Muscle layer of colon (tissue), 2 donors: ENCODE measurements around the gene TCTN3.
"Not testable (repeated sequence)": the region's sequence is repeated elsewhere in the genome, so short reads cannot be mapped to it uniquely, and the experiment has no call there.

Experiments used
- H3K27ac ChIP-seq: one replicate; pipeline ENCODE4 v1.7.0; 2013; ENCODE audit warnings: low read depth, mild to moderate bottlenecking, low read length, moderate library complexity
- H3K27me3 ChIP-seq, 2 donors: one replicate each; pipeline ENCODE4 v1.7.0; 2013; ENCODE audit warnings: low read length in 2 of 2, mild to moderate bottlenecking in 2 of 2; ENCODE audit not compliant: insufficient read depth in 2 of 2, control insufficient read depth in 1 of 2
- H3K36me3 ChIP-seq: one replicate; pipeline ENCODE4 v1.7.0; 2013; ENCODE audit warnings: mild to moderate bottlenecking, low read length; ENCODE audit not compliant: insufficient read depth
- H3K4me1 ChIP-seq: one replicate; pipeline ENCODE4 v1.7.0; 2013; ENCODE audit warnings: mild to moderate bottlenecking, low read length; ENCODE audit not compliant: insufficient read depth
- H3K4me3 ChIP-seq, 2 donors: one replicate each; pipeline ENCODE4 v1.7.0; 2013; ENCODE audit warnings: low read length in 2 of 2, low read depth in 1 of 2, mild to moderate bottlenecking in 1 of 2, moderate library complexity in 1 of 2
- H3K9ac ChIP-seq: one replicate; pipeline ENCODE4 v1.7.0; 2013; ENCODE audit warnings: low read length
- H3K9me3 ChIP-seq: one replicate; pipeline ENCODE4 v1.7.0; 2013; ENCODE audit warnings: mild to moderate bottlenecking, low read length
- donor health status: abdominal sarcoma.
- donor health status: Adenocarcinoma of cecum.

TCTN3 gene

GRCh38 chr10:95683966-95684365, 9.8 kb downstream of the TCTN3 start:
- Histone ChIP-seq H3K36me3 (peaks cover 65% of the 10 kb centered on the region), H3K4me3 (no peak overlapping the region), H3K4me1 (no peaks in the 10 kb centered on the region), H3K9ac (no peak overlapping the region), H3K27ac (no peak overlapping the region), H3K27me3 (no peaks in the 10 kb centered on the region), H3K9me3 (no peaks in the 10 kb centered on the region)

DNA sequence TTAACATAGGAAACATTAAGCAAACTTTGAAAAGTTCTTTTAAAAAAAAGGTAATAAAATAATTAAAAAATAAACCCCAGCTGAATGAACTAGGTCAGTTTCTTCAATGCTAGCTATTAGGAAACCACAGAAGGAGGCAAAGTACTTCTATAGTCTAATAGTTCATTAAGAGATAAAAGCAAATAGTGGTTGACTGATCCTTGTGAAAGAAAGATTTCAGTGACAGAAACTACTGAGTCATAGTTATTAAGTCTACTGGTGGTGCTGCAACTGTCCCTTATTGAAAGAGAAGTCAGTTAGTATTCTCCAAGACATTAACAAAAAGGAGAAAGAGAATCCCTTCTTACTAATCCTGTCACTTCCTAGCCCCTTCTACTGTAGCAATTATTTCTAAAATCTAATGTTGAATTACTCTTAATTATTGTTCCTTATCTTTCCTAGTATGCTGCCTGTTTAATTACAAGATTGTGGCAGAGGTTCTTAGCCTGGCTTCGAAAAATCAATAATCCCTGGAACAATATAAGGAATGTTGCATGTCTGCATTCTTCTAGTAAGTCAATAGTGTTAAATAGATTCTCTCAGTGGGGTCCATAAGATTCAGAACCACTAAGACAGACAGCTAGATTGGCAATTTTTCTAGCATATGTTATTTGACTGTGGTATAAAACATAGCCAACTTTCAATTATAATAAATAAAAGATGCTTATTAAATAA, 18.2 kb downstream of the TCTN3 start:
- Histone ChIP-seq H3K27me3 (no peaks in the 10 kb centered on the region), H3K27ac (no peak overlapping the region), H3K4me3 (no peak overlapping the region), H3K9me3 (no peaks in the 10 kb centered on the region), H3K36me3 (peaks cover 14% of the 10 kb centered on the region), H3K4me1 (no peaks in the 10 kb centered on the region), H3K9ac (no peak overlapping the region)

DNA sequence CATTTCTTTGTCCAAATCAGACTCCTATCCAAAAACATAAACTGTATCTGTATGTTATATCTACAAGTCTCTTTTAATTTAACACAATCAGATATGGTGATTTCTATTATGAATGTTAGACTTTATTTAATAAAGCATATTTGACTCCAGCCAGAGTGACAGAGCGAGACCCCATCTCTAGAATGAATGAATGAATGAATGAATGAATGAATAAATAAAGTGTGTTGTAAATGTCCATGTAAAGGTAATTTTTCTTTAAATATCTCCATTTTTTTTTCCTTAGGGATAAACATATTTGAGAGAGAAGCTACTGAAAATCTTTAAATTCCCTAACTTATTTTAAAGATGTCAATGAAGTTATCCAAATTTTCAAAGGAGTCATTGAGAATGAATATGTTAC, 19.1 kb downstream of the TCTN3 start:
- no peaks in the 10 kb centered on the region for H3K4me1 ChIP-seq
- no peak overlapping the region for H3K27ac ChIP-seq
- H3K9ac ChIP-seq, result no peak overlapping the region
- H3K27me3 ChIP-seq, result no peaks in the 10 kb centered on the region
- H3K36me3 ChIP-seq, result peaks cover 6% of the 10 kb centered on the region
- no peaks in the 10 kb centered on the region for H3K9me3 ChIP-seq
- no peak overlapping the region for H3K4me3 ChIP-seq

- H3K4me3 ChIP-seq, H3K27ac ChIP-seq, H3K4me1 ChIP-seq, H3K9ac ChIP-seq, H3K27me3 ChIP-seq, H3K9me3 ChIP-seq: not testable (repeated sequence)
- H3K36me3 ChIP-seq, result peaks cover 17% of the 10 kb centered on the region
Observed at GRCh38 chr10:95672641-95673040, 21.1 kb downstream of the TCTN3 start.

DNA sequence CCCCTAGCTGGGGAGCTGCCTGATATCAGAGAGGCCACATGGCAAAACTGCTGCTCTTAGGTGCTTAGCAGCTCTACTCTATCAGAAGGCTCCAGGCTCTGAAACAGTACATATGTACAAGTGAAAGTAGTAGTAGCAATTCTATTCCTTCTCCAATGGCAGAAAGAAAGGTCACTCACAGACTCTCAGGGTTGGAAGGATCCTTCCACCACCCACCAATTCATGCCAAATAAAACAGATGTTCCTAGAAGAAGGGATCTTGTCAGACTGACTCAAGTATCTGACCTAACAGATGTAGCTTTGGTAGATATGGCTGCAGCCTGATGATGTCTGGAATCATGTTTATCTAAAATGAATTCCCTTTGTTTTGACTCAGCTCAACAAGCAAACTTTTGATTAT, 29.2 kb downstream of the TCTN3 start:
- Histone ChIP-seq H3K9me3 (no peaks in the 10 kb centered on the region), H3K4me1 (peaks cover 16% of the 10 kb centered on the region), H3K27me3 (no peaks in the 10 kb centered on the region), H3K27ac (peak overlapping the region; percentile 12), H3K36me3 (peaks cover 17% of the 10 kb centered on the region), H3K9ac (no peak overlapping the region), H3K4me3 (no peak overlapping the region)

DNA sequence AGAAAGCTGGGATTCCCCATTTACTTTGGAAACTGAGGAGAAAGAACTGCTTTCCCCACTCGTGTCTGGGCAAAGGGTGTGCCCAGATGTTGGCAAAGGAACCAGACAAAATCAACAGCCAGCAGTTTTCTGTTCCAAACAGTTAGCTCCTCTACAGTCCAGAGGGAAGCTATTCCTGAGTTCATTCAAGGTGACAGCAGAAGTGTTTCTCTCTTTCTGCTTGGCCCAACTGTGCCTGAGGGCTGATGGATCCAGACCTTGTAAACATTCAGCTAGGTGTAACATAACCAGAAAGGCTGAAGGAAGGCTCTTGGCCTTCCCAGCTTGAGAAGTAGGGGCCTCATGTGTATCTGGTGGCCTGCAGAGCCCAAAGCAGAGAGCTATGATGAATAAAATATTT, 30.2 kb downstream of the TCTN3 start:
- H3K9ac ChIP-seq, result no peak overlapping the region
- peaks cover 16% of the 10 kb centered on the region for H3K4me1 ChIP-seq
- peak overlapping the region; percentile 19 for H3K27ac ChIP-seq

DNA sequence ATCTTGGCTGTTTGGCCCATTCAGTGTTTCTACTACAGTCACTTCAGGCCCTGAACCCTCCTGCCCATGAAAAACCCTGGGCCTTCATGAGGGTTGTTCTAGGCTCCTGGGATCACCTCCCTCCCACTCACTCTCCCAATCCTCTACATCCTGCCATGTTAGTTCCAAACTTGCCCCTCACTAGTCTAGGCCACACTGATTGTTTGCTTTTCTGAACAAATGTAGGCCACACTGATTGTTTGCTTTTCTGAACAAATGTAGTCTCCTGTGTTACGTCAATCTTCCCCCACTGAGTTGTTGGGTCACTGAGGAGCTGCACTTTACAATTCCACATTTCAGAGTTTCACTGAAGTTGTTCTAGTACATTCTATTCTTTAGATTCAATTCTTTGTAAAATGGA, 31.9 kb downstream of the TCTN3 start:
- Histone ChIP-seq H3K4me1 (peaks cover 22% of the 10 kb centered on the region), H3K27me3 (no peaks in the 10 kb centered on the region), H3K36me3 (no peaks in the 10 kb centered on the region), H3K9me3 (no peaks in the 10 kb centered on the region), H3K27ac (no peak overlapping the region), H3K4me3 (no peak overlapping the region), H3K9ac (no peak overlapping the region)

More for the DNA sequence above, 30.2 kb downstream of the TCTN3 start:
- Histone ChIP-seq H3K4me3 (no peak overlapping the region), H3K27me3 (no peaks in the 10 kb centered on the region), H3K36me3 (peaks cover 7% of the 10 kb centered on the region), H3K9me3 (no peaks in the 10 kb centered on the region)

- no peak overlapping the region for H3K4me3 ChIP-seq
- H3K36me3 ChIP-seq, result no peaks in the 10 kb centered on the region
- H3K27ac ChIP-seq, result no peak overlapping the region
- H3K9ac ChIP-seq, result no peak overlapping the region
- H3K27me3 ChIP-seq, result no peaks in the 10 kb centered on the region
- H3K9me3 ChIP-seq, result no peaks in the 10 kb centered on the region
- H3K4me1 ChIP-seq, result peaks cover 27% of the 10 kb centered on the region
Observed at GRCh38 chr10:95660283-95660682, 33.4 kb downstream of the TCTN3 start.

- no peaks in the 10 kb centered on the region for H3K27me3 ChIP-seq
- no peak overlapping the region for H3K27ac ChIP-seq
- no peaks in the 10 kb centered on the region for H3K36me3 ChIP-seq
- peak overlapping the region; percentile 63 to 75 for H3K4me3 ChIP-seq
- no peak overlapping the region for H3K9ac ChIP-seq
- peaks cover 13% of the 10 kb centered on the region for H3K4me1 ChIP-seq
- H3K9me3 ChIP-seq, result no peaks in the 10 kb centered on the region
Observed at GRCh38 chr10:95657250-95657649, 36.5 kb downstream of the TCTN3 start.

DNA sequence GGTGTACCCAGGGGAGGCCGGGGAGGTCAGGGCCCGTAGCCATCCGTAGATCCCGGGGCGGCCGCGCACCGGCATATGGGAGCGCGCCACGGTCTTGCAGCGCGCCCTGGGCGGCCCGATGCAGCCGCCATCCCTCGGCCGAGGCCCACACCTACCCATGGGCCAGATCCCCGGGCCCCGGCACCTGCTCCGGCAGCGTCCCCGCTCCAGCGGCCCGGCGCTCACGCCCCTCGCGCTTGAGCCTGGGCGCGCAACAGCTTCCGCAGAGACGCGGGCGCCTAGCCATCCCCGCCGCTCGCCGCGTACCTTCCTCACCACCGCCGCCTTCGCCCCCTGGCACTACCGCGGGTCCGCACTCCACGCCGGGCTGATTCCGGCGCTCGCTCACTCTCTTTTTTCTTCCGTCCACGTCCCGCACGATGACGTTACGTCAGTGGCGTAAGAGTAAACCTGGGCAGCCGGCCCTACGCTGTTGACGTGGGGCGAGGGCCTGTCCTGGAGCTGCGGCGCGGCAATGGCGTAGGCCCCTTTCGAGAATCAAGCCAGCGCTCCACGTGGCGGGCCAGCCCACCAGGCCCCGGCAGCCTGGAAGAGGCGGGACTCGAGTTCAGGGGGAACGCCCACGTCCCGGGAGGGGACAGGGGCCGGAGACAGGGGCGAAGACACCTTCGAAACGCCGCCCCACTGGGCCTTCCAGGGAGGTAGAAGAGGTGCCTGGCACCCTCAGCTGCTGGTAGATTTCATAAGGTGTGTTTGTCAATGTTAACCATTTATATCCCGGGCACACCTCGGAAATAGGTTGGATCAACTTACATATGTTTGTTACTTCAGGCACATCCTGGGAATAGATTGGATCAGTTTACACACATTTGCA, 37.2 kb downstream of the TCTN3 start, which contains the start of gene ALDH18A1:
Gene ALDH18A1 (minus strand): TSS at position 421 of the 874 bp plus-strand sequence. CDS start 3,334 bp downstream, outside the sequence.
- Histone ChIP-seq H3K9ac (peak within 1 kb of the TSS; percentile 32), H3K4me3 (peak within 1 kb of the TSS; percentile 63 to 75), H3K36me3 (no peaks in the 10 kb centered on the region), H3K4me1 (peaks cover 13% of the 10 kb centered on the region), H3K9me3 (no peaks in the 10 kb centered on the region), H3K27ac (peak within 1 kb of the TSS; percentile 50), H3K27me3 (no peaks in the 10 kb centered on the region)

DNA sequence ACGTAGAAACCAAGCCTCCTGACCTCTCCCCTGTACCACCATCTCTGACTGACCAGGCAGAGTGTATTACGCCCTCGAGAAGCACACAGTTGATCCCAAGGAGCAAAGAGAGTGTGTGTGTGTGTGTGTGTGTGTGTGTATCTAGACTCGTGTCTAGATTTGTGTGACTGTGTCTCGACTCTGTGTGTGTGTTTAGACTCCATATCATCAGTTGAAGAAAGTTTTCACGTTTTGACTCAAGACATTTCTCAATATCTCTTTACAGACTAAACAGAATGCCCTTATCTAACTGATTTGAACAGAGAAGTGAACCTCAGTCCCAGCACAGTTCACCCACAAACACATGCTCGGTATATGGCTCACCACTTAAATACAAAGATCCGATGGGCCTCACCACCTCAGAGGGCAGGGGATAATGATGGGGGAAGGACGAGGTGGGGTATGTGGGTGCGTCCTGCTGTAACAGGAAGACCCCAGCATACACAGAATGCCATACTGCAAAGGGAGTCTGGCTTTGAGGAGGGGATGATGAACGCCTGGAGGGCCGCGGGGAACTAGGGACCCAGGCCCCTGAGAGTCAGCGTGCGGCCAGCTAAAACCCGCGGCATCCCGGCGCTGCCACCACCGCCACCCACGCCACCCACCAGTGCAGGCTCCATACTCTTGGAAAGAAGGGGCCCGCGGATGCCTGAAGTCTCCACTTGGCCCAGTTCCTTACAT, 38.0 kb downstream of the TCTN3 start:
- Histone ChIP-seq H3K9ac (peak overlapping the region; percentile 32), H3K27ac (no peak overlapping the region)

More for the DNA sequence above, 38.0 kb downstream of the TCTN3 start:
- no peaks in the 10 kb centered on the region for H3K27me3 ChIP-seq
- H3K36me3 ChIP-seq, result peaks cover 6% of the 10 kb centered on the region
- H3K9me3 ChIP-seq, result no peaks in the 10 kb centered on the region
- H3K4me3 ChIP-seq, result peak overlapping the region; percentile 63 to 75
- peaks cover 13% of the 10 kb centered on the region for H3K4me1 ChIP-seq
